Left ventricle myocardium inferior (tissue), 1 donor: ENCODE data around the gene NR6A1. TPM values are rescaled to one million over a fixed set of nuclear protein-coding genes. Genes with fewer than 3 reads are reported as not detected.

ENCODE experiments used
- DNase-seq: peaks from one replicate; pipeline ENCODE4 v3.0.0-alpha.2; 2020
- H3K27ac ChIP-seq: fragments of 200-600 bp; replicated peaks from 2 replicates; pipeline ENCODE4 v1.8.0; 2021
- H3K27me3 ChIP-seq: fragments of 200-600 bp; 2 replicates; pipeline ENCODE4 v1.8.0; 2021; ENCODE audit warnings: low read depth
- H3K36me3 ChIP-seq: fragments of 200-600 bp; 2 replicates; pipeline ENCODE4 v1.8.0; 2021
- H3K4me1 ChIP-seq: fragments of 200-600 bp; 2 replicates; pipeline ENCODE4 v1.8.0; 2021
- H3K4me3 ChIP-seq: fragments of 200-600 bp; 2 replicates; pipeline ENCODE4 v1.8.0; 2021; ENCODE audit warnings: mild to moderate bottlenecking, moderate library complexity
- H3K9me3 ChIP-seq: fragments of 200-600 bp; replicated peaks from 2 replicates; pipeline ENCODE4 v1.8.0; 2021
- intact Hi-C: fragments of 100-400 bp; cut with micrococcal nuclease; formaldehyde crosslinking; loops from one replicate; pipeline ENCODE4 v1.11.0; 2022
- total RNA-seq: library from RNA; stranded (reverse); fragmentation: NEBNext Ultra II Directional; extraction: Animal tissue kit (Norgen Biotek cat#: 25700); gene quantifications from one replicate; pipeline ENCODE4 v1.2.1, GENCODE V29; 2021
- TF ChIP-seq, protein P1 (sequence below): fragments of 200-600 bp; IDR thresholded peaks from 2 replicates; pipeline ENCODE4 v1.8.0; 2021; ENCODE audit warnings: antibody characterized with exemption, mild to moderate bottlenecking, borderline replicate concordance
- donor health status: DM: no; HTN: yes; CAD: no; lungs with severe emphysema.

Gene NR6A1
- total RNA-seq, 1 donor from 2014 or later = 1.0 TPM

DNA sequence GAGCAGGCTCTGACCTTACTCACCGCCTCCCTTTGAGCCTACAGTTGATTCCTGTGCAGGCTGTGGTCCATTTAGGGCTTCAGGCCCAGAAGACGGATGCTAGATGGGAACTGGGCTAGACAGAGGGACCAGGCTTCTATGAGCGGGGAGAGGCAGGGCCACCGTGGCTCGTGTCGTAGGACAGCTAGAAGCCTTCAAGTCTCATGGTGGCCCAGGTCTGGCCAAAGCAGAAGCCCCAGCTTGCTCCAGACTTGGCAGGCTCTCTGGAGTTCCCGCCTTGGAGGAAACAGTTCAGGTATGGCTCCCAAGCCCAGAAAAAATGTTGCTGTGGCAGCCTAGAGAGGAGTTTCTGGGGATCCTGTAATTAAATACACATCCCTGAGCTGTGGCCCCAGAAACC is 253.0 kb downstream of the NR6A1 start:
- no peak overlapping the region for H3K27ac ChIP-seq
- DNase-seq = no peak
- no peaks in the 10 kb centered on the region for H3K27me3 ChIP-seq
- H3K4me3 ChIP-seq = no peak overlapping the region
- no peaks in the 10 kb centered on the region for H3K9me3 ChIP-seq
- H3K36me3 ChIP-seq = no peaks in the 10 kb centered on the region
- intact Hi-C loops = no loop called here
- H3K4me1 ChIP-seq = peaks cover 12% of the 10 kb centered on the region
- TF ChIP-seq, protein P1, sequence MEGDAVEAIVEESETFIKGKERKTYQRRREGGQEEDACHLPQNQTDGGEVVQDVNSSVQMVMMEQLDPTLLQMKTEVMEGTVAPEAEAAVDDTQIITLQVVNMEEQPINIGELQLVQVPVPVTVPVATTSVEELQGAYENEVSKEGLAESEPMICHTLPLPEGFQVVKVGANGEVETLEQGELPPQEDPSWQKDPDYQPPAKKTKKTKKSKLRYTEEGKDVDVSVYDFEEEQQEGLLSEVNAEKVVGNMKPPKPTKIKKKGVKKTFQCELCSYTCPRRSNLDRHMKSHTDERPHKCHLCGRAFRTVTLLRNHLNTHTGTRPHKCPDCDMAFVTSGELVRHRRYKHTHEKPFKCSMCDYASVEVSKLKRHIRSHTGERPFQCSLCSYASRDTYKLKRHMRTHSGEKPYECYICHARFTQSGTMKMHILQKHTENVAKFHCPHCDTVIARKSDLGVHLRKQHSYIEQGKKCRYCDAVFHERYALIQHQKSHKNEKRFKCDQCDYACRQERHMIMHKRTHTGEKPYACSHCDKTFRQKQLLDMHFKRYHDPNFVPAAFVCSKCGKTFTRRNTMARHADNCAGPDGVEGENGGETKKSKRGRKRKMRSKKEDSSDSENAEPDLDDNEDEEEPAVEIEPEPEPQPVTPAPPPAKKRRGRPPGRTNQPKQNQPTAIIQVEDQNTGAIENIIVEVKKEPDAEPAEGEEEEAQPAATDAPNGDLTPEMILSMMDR = no peak

DNA sequence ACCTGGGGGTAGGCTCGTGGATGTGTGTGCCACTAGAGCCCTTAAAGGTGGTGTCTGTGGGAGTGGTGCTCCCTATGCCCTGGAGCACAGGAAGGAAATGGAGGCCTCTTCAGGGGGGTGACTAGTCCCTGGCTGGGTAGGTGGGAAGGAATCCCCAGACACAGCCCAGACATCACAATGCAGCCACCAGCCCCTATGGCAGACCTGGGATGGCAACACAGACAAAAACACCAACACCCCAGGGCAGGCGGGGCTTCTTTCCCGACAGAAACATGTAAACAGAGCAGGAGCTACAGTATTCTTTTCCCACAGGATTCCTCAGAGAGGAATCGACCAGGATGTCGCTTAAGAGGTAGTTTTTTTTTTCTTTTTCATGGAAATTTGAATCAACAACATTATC is 253.5 kb downstream of the NR6A1 start:
- no peak overlapping the region for H3K27ac ChIP-seq
- TF ChIP-seq, protein P1 = no peak
- no peak overlapping the region for H3K4me3 ChIP-seq
- no peak for DNase-seq
- H3K4me1 ChIP-seq = peaks cover 16% of the 10 kb centered on the region
- no peaks in the 10 kb centered on the region for H3K36me3 ChIP-seq
- H3K9me3 ChIP-seq = no peaks in the 10 kb centered on the region
- intact Hi-C loops = no loop called here
- H3K27me3 ChIP-seq = peaks cover 3% of the 10 kb centered on the region

DNA sequence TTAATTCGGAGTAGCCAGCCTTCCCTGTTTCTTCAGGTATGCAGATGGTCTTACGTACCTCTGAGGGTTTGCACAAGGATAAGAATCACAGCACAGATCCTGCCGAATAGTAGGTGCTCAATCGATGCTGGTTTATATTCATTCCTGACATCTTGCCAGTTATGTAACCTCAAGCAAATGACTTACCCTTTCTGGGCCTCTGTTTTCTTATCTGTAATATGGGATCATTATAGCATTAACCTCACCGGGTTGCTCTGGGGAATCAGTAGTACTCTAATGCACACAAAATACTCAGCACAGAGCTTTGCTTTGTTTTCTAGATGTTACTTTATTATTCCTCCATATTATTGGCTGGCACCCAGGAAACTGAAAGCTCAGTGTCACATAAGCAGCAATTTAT is 256.2 kb downstream of the NR6A1 start:
- peaks cover 10% of the 10 kb centered on the region for H3K27me3 ChIP-seq
- TF ChIP-seq, protein P1 = no peak
- intact Hi-C loops = no loop called here
- peaks cover 16% of the 10 kb centered on the region for H3K4me1 ChIP-seq
- H3K36me3 ChIP-seq = no peaks in the 10 kb centered on the region
- H3K9me3 ChIP-seq = no peaks in the 10 kb centered on the region
- no peak overlapping the region for H3K4me3 ChIP-seq
- H3K27ac ChIP-seq = no peak overlapping the region
- no peak for DNase-seq

DNA sequence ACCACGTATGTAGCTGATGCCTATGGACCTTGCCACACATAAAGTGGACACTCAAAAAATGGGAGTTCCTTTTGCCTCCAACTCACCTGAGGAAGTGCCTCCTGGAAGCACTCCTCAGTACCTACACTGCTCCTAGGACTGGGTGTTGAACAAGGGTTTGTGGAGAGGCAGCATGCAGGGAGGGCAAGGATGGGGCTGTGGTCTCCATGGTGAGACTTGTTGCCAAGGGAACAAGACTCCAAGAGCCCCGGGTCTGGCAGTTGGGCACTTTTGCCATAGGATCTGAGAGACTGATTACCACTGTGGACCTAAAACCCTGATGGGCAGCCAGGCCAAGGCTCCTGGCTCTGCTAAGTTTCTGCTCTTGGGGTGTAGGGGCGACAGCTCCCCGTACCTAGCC is 257.0 kb downstream of the NR6A1 start:
- Histone ChIP-seq H3K4me3 (no peak overlapping the region), H3K27me3 (peaks cover 10% of the 10 kb centered on the region), H3K27ac (no peak overlapping the region), H3K4me1 (peaks cover 16% of the 10 kb centered on the region), H3K36me3 (no peaks in the 10 kb centered on the region), H3K9me3 (no peaks in the 10 kb centered on the region)
- no peak for DNase-seq
- intact Hi-C loops = no loop called here
- TF ChIP-seq, protein P1 = no peak

DNA sequence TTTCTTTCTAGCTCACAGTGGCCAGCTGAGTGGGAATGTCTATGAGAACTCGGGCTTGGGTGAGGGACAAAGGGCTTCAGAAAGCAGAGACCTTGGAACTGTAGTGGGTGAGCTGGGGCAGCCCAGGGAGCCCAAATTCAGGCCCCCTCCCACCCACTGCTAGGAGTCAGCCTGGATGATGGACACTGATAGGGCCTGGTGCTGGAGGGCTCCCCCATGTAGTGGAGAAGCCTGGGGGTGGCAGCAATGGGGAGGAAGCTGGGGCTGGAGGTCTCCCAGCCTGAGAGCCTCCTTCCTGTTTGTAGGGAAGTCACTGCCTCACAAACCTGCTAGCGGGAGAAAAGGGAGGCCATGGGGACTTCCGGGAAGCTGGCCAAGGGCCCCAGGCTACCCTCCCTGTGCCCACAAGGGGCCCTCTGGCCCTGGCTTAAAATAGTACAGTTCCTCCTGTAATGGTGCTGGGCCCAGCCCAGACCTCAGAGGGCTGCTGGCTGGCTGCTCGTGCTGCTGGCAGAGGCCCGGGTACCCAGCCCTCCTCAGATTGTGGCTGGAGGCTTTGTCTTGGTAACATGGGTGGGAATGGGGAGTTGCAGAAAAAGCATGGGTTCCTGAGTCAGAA is 257.6 kb downstream of the NR6A1 start:
- peaks cover 10% of the 10 kb centered on the region for H3K27me3 ChIP-seq
- TF ChIP-seq, protein P1 = peak; percentile 17
- H3K27ac ChIP-seq = no peak overlapping the region
- H3K36me3 ChIP-seq = no peaks in the 10 kb centered on the region
- no peak overlapping the region for H3K4me3 ChIP-seq
- H3K9me3 ChIP-seq = no peaks in the 10 kb centered on the region
- intact Hi-C loops = no loop called here
- peaks cover 16% of the 10 kb centered on the region for H3K4me1 ChIP-seq
- peak; percentile 50 for DNase-seq
